ENCODE results near the gene HIGD1A. TPM values are rescaled to one million over a fixed set of nuclear protein-coding genes. Genes with fewer than 3 reads are reported as not detected.

HIGD1A gene
- total RNA-seq, 1 experiment from 2014 or later = 77.6 TPM

- peak overlapping the region; percentile 90 for H3K9ac ChIP-seq (ENCODE audit: extremely low read depth, insufficient read length, low read length)
- TF ChIP-seq CTCF (conservative IDR thresholded peaks at IDR 0.05) = no peak
- H2BK5ac ChIP-seq (ENCODE audit: insufficient read length, low read length) = no peak overlapping the region
- H3K9me3 Mint-ChIP-seq = no peaks in the 10 kb centered on the region
- H2BK12ac ChIP-seq (ENCODE audit: insufficient read length, low read depth, low read length) = peak overlapping the region; percentile 5
- no peak overlapping the region for H2BK120ac ChIP-seq (ENCODE audit: low read depth, low read length, poor library complexity, severe bottlenecking)
- no CpG with 5 or more reads among the region's 33 CpGs for WGBS (ENCODE audit: extremely low coverage, insufficient read length, low lambda C conversion rate)
- peak overlapping the region; percentile 87 for H3K14ac ChIP-seq (ENCODE audit: insufficient read depth, low read length)
- H3K9me3 ChIP-seq (ENCODE audit: control insufficient read depth, low read depth, low read length) = no peaks in the 10 kb centered on the region
- peak overlapping the region; percentile 24 for H4K91ac ChIP-seq (ENCODE audit: insufficient read length, low read depth, low read length)
- H3K27ac Mint-ChIP-seq = peak overlapping the region; percentile 96 to 98 (median 96)
- H2AK5ac ChIP-seq (ENCODE audit: insufficient read length, low read length) = no peak overlapping the region
- no peak overlapping the region for H3K27ac ChIP-seq (ENCODE audit: insufficient read length, low read depth, low read length)
- H4K20me1 ChIP-seq (ENCODE audit: control insufficient read depth, insufficient read depth, insufficient read length) = no peaks in the 10 kb centered on the region
- H2AFZ ChIP-seq (ENCODE audit: low read length) = no peak overlapping the region
- peaks cover 2% of the 10 kb centered on the region for H3K4me1 ChIP-seq (ENCODE audit: insufficient read depth, low read length)
- H4K8ac ChIP-seq (replicated peaks; ENCODE audit: insufficient read length, low read depth, low read length) = peak overlapping the region; percentile 20
- peak overlapping the region; percentile 31; the same call in 1 of the 2 replicates for H3K4ac ChIP-seq (ENCODE audit: low read depth, low read length)
- H2BK15ac ChIP-seq (ENCODE audit: low read depth, low read length) = no peak overlapping the region
- H3K36me3 Mint-ChIP-seq (ENCODE audit: insufficient read depth in 1 of 3, low read depth in 3 of 3) = peaks cover 4 to 8% (median 5%) of the 10 kb centered on the region in 3 experiments; a peak in 6 of 7 replicates
- no peak overlapping the region for H3K56ac ChIP-seq (ENCODE audit: insufficient read length, low read depth, low read length)
- DNase-seq = peak; percentile 43
- peaks cover 2% of the 10 kb centered on the region for H3K79me1 ChIP-seq (ENCODE audit: insufficient read depth, low read depth, low read length, poor library complexity, severe bottlenecking)
- H3K4me2 ChIP-seq (ENCODE audit: insufficient read depth, insufficient read length, low read length) = peak overlapping the region; percentile 90
- no peak overlapping the region for H2BK20ac ChIP-seq (ENCODE audit: low read depth, low read length, poor library complexity, severe bottlenecking)
- peaks cover 22% of the 10 kb centered on the region for H3K27me3 Mint-ChIP-seq (ENCODE audit: low read depth)
- peak overlapping the region; percentile 88 for H3K18ac ChIP-seq (ENCODE audit: insufficient read length, low read depth, low read length)
- H3K23me2 ChIP-seq (ENCODE audit: insufficient read length, low read depth, low read length, poor library complexity, severe bottlenecking) = peaks cover 10% of the 10 kb centered on the region
- peak overlapping the region; percentile 94 to 96 for H3K4me3 Mint-ChIP-seq
- H3T11ph ChIP-seq (ENCODE audit: low read length) = no peak overlapping the region
- peak overlapping the region; percentile 38 for H4K5ac ChIP-seq (ENCODE audit: insufficient read length, low read depth, low read length)
- H3K4me1 Mint-ChIP-seq = peaks cover 52 to 54% of the 10 kb centered on the region in 2 experiments
- H3K23ac ChIP-seq (ENCODE audit: insufficient read length, low read depth, low read length) = no peak overlapping the region
- peaks cover 4% of the 10 kb centered on the region; the same call in 1 of the 2 replicates for H3K27me3 ChIP-seq (ENCODE audit: insufficient read depth, low read length)
- H3K79me2 ChIP-seq (ENCODE audit: insufficient read depth, low read length) = peaks cover 14% of the 10 kb centered on the region; the same call in 1 of the 2 replicates
These were observed 730 bp downstream of the HIGD1A start for GRCh38 chr3:42803414-42804105.
